A549 treated with CORT108297 at 1 μM for 4 hours (cell line): ENCODE data around the gene CRABP1. TPM values are rescaled to one million over a fixed set of nuclear protein-coding genes. Genes with fewer than 3 reads are reported as not detected.

Source experiments
- total RNA-seq: library from RNA; stranded (reverse); fragments of 200-300 nt; extraction: Qiagen RNA extraction; gene quantifications from 5 replicates; pipeline ENCODE4 v1.2.3, GENCODE V29; 2022

Gene CRABP1
- 1.6 to 2.3 TPM (median 1.8 TPM) in 5 replicates for total RNA-seq

GRCh38 chr15:78340231-78341056, at the start of gene CRABP1:
Gene CRABP1, plus strand, starts transcription at chr15:78340353. Its CDS starts 76 bp downstream, at chr15:78340429.

GRCh38 chr15:78299101-78299930, 40.8 kb upstream of the CRABP1 start, which contains the start of gene SKIC8:
Gene SKIC8, minus strand, starts transcription at chr15:78299609. Its CDS starts 3,923 bp downstream, at chr15:78295686.

Other genes starting within 250 kb of the CRABP1 start
- gene SH2D7, start 247.8 kb upstream of the CRABP1 start, total RNA-seq = not detected in 5 replicates
- gene CIB2, start 208.9 kb upstream of the CRABP1 start, total RNA-seq = 26.5 to 31.2 TPM (median 27.3 TPM) in 5 replicates
- gene IDH3A, start 191.0 kb upstream of the CRABP1 start, total RNA-seq = 66.0 to 103 TPM (median 74.3 TPM) in 5 replicates
- 0.15 to 0.39 TPM (median 0.16 TPM) in 5 replicates for gene ACSBG1, start 105.8 kb upstream of the CRABP1 start, total RNA-seq
- gene DNAJA4, start 75.8 kb upstream of the CRABP1 start, total RNA-seq = 0.06 TPM in 1 of 5 replicates, not detected in the others
- 83.4 to 120 TPM (median 84.9 TPM) in 5 replicates for gene SKIC8, start 40.7 kb upstream of the CRABP1 start, total RNA-seq
- gene IREB2, start 97.9 kb downstream of the CRABP1 start, total RNA-seq = 32.8 to 49.2 TPM (median 43.7 TPM) in 5 replicates
- gene HYKK, start 167.2 kb downstream of the CRABP1 start, total RNA-seq = 5.8 to 6.7 TPM (median 6.1 TPM) in 5 replicates
- 378 to 535 TPM (median 393 TPM) in 5 replicates for gene PSMA4, start 200.1 kb downstream of the CRABP1 start, total RNA-seq
- gene CHRNA5, start 225.2 kb downstream of the CRABP1 start, total RNA-seq = 32.6 to 37.8 TPM (median 34.6 TPM) in 5 replicates